HEK293 (cell line): ENCODE data around the gene CCZ1.
"Not testable (repeated sequence)": the region's sequence is repeated elsewhere in the genome, so short reads cannot be mapped to it uniquely, and the experiment has no call there.

Experiments used
- BCL11A ChIP-seq: fragments of 450-650 bp; formaldehyde crosslinking; IDR thresholded peaks from 2 replicates; pipeline ENCODE4 v1.5.1; 2016; ENCODE audit warnings: low read depth, missing biosample characterization, missing genetic modification characterization
- CTCF ChIP-seq: fragments of 450-650 bp; formaldehyde crosslinking; IDR thresholded peaks from 2 replicates; pipeline ENCODE4 v1.5.1; 2016; ENCODE audit warnings: missing biosample characterization, missing genetic modification characterization
- GLI4 ChIP-seq: fragments of 450-650 bp; formaldehyde crosslinking; IDR thresholded peaks from 2 replicates; pipeline ENCODE4 v1.5.1; 2016; ENCODE audit warnings: missing biosample characterization, missing genetic modification characterization
- PRDM4 ChIP-seq: fragments of 450-650 bp; formaldehyde crosslinking; IDR thresholded peaks from 2 replicates; pipeline ENCODE4 v1.5.1; 2017; ENCODE audit warnings: missing biosample characterization, missing genetic modification characterization
- ZBTB17 ChIP-seq: fragments of 450-650 bp; formaldehyde crosslinking; IDR thresholded peaks from 2 replicates; pipeline ENCODE4 v1.5.1; 2016; ENCODE audit warnings: missing biosample characterization, missing genetic modification characterization
- ZBTB7A ChIP-seq: fragments of 450-650 bp; formaldehyde crosslinking; IDR thresholded peaks from 2 replicates; pipeline ENCODE4 v1.5.1; 2016; ENCODE audit warnings: low read depth, missing biosample characterization, missing genetic modification characterization
- ZBTB8A ChIP-seq: fragments of 450-650 bp; formaldehyde crosslinking; IDR thresholded peaks from 2 replicates; pipeline ENCODE4 v1.5.1; 2016; ENCODE audit warnings: missing biosample characterization, missing genetic modification characterization
- ZNF23 ChIP-seq: fragments of 450-650 bp; formaldehyde crosslinking; IDR thresholded peaks from 2 replicates; pipeline ENCODE4 v1.5.1; 2016; ENCODE audit warnings: missing biosample characterization, missing genetic modification characterization, borderline replicate concordance
- ZNF248 ChIP-seq: fragments of 450-650 bp; formaldehyde crosslinking; IDR thresholded peaks from 2 replicates; pipeline ENCODE4 v1.5.1; 2017; ENCODE audit warnings: missing biosample characterization, missing genetic modification characterization
- ZNF501 ChIP-seq: fragments of 450-650 bp; formaldehyde crosslinking; IDR thresholded peaks from 2 replicates; pipeline ENCODE4 v1.5.1; 2016; ENCODE audit warnings: missing biosample characterization, missing genetic modification characterization
- ZNF561 ChIP-seq: fragments of 450-650 bp; IDR thresholded peaks from 2 replicates; pipeline ENCODE4 v1.5.1; 2018; ENCODE audit warnings: missing biosample characterization, missing genetic modification characterization, borderline replicate concordance
- ZSCAN30 ChIP-seq: fragments of 450-650 bp; IDR thresholded peaks from 2 replicates; pipeline ENCODE4 v1.5.1; 2018; ENCODE audit warnings: missing biosample characterization, mild to moderate bottlenecking, missing genetic modification characterization, moderate library complexity
- TF ChIP-seq, protein P1 (sequence below): fragments of 450-650 bp; formaldehyde crosslinking; IDR thresholded peaks from 2 replicates; pipeline ENCODE4 v1.5.1; 2016; ENCODE audit warnings: missing biosample characterization, missing genetic modification characterization
- TF ChIP-seq, protein P2 (sequence below): fragments of 450-650 bp; formaldehyde crosslinking; IDR thresholded peaks from 2 replicates; pipeline ENCODE4 v1.5.1; 2016; ENCODE audit warnings: missing biosample characterization, missing genetic modification characterization

DNA sequence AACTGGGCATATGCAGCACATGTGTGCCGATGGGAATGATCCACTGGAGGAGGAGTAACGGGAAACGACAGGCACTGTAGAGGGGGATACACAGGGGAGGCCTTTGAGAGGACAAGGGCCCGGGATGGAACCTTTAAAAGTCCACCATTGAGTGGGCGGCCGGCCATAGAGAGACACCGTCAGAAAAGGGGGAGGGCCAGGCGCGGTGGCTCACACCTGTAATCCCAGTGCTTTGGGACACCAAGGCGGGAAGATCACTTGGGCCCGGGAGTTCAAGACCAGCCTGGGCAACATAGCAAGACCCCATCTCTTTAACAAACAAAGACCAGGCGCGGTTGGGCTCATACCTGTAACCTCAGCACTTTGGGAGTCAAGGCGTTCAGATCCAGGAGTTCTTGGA lies 32.7 kb downstream of the CCZ1 start:
- TF ChIP-seq ZSCAN30 (tag by site-specific recombination); CTCF (tag by site-specific recombination); ZNF23 (tag by site-specific recombination); PRDM4 (tag by site-specific recombination); ZBTB8A (tag by site-specific recombination); ZNF501 (tag by site-specific recombination); BCL11A (tag by site-specific recombination); ZBTB7A; ZNF561 (tag by site-specific recombination); GLI4 (tag by site-specific recombination); ZBTB17; ZNF248 (tag by site-specific recombination): not testable (repeated sequence)
- TF ChIP-seq, protein P1, sequence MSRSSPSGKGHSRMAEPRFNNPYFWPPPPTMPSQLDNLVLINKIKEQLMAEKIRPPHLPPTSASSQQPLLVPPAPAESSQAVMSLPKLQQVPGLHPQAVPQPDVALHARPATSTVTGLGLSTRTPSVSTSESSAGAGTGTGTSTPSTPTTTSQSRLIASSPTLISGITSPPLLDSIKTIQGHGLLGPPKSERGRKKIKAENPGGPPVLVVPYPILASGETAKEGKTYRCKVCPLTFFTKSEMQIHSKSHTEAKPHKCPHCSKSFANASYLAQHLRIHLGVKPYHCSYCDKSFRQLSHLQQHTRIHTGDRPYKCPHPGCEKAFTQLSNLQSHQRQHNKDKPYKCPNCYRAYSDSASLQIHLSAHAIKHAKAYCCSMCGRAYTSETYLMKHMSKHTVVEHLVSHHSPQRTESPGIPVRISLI (tag by site-specific recombination): not testable (repeated sequence)
- TF ChIP-seq, protein P2, sequence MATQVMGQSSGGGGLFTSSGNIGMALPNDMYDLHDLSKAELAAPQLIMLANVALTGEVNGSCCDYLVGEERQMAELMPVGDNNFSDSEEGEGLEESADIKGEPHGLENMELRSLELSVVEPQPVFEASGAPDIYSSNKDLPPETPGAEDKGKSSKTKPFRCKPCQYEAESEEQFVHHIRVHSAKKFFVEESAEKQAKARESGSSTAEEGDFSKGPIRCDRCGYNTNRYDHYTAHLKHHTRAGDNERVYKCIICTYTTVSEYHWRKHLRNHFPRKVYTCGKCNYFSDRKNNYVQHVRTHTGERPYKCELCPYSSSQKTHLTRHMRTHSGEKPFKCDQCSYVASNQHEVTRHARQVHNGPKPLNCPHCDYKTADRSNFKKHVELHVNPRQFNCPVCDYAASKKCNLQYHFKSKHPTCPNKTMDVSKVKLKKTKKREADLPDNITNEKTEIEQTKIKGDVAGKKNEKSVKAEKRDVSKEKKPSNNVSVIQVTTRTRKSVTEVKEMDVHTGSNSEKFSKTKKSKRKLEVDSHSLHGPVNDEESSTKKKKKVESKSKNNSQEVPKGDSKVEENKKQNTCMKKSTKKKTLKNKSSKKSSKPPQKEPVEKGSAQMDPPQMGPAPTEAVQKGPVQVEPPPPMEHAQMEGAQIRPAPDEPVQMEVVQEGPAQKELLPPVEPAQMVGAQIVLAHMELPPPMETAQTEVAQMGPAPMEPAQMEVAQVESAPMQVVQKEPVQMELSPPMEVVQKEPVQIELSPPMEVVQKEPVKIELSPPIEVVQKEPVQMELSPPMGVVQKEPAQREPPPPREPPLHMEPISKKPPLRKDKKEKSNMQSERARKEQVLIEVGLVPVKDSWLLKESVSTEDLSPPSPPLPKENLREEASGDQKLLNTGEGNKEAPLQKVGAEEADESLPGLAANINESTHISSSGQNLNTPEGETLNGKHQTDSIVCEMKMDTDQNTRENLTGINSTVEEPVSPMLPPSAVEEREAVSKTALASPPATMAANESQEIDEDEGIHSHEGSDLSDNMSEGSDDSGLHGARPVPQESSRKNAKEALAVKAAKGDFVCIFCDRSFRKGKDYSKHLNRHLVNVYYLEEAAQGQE (tag by site-specific recombination): not testable (repeated sequence)
